ENCODE measurements around the gene TPPP2. TPM values are rescaled to one million over a fixed set of nuclear protein-coding genes. Genes with fewer than 3 reads are reported as not detected.

Gene TPPP2
- total RNA-seq, 2 experiments from 2014 or later = not detected

DNA sequence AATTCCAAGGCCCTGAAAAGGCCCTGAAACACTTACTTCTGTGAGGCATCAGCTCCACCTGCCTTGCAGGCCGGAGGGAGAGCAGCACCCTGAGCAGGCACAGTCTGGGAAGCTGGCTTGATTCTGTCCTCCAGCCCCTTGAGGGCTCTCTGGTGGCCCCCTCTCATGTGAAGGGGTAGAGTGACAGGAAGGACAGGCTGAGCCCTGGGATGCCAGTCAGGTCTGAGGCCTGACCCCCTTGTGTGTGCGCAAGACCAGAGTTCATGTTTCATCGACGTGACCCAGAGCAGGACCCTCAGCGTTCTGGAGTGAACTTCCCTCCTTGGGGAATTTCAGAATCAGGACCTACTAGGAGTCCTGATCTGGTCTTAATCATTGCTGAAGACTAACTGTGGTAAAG, 28.9 kb downstream of the TPPP2 start:
- Mint-ChIP-seq H3K4me3 (no peak overlapping the region), H3K27ac (no peak overlapping the region)

DNA sequence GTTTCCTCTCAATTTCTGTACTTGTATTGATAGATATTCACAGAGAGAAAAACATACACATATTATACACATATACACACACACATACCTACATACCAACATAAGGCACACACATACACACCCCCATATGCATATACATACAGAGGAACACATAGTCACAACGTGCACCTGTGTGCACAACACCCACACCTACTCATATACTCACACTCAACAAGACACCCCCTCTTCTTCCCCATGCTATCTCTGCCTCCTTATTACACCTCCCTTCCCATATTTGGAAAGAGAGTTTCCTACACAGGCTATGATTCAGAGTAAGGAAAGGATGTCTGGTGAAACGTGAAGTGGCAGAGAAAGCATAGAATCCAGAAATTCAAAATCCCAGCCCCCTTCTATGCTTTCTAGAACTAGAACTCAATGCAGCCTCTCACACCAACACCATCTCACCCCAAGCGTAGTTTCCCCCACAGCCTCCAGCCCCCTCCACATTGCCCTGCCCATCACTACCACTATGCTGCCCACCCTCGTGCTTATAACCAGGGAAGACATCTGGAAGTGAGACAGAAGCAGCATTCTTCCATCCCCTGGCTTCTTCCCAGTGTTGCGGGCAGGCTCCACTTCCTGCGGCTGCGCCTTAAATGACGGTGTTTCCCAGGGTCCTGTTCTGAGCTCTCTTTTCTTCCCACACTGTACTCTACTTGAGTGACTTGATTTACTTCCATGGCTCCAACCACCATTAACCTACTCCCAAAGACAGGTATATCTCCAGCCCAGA, 30.0 kb downstream of the TPPP2 start:
- Histone ChIP-seq H3K9me3 (ENCODE audit: control insufficient read depth in 1 of 2, insufficient read depth in 1 of 2, low read length in 2 of 2) (no peaks in the 10 kb centered on the region), H3K36me3 (ENCODE audit: insufficient read depth, low read length) (no peaks in the 10 kb centered on the region), H3K4me3 (ENCODE audit: low read length) (no peak overlapping the region), H3K27ac (ENCODE audit: low read depth in 1 of 2, low read length in 2 of 2) (no peak overlapping the region), H3K27me3 (ENCODE audit: control insufficient read depth in 1 of 2, insufficient read depth in 2 of 2, low read length in 2 of 2) (peaks cover 9 to 13% of the 10 kb centered on the region in 2 experiments), H3K4me1 (ENCODE audit: insufficient read depth, low read length) (no peaks in the 10 kb centered on the region)
- ChIA-PET CTCF (interaction anchor here (0.8 kb wide), 1 partner anchor 45 kb away, joined by 3 read pairs; no protein-coding TSS in a partner anchor), POLR2A (no interaction called here)
- ATAC-seq (ENCODE audit: poor library complexity) = no peak
- TF ChIP-seq CTCF (IDR thresholded peaks at IDR 0.05) = no peak
- Mint-ChIP-seq H3K27me3 (peaks cover 49% of the 10 kb centered on the region), H3K36me3 (ENCODE audit: low read depth) (no peaks in the 10 kb centered on the region), H3K9me3 (no peaks in the 10 kb centered on the region), H3K4me1 (ENCODE audit: low read depth) (no peaks in the 10 kb centered on the region), H3K27ac (no peak overlapping the region), H3K4me3 (no peak overlapping the region)
- DNase-seq = no peak
- intact Hi-C loops (cut with DNase I, micrococcal nuclease) = no loop called here

More for the DNA sequence above, 28.9 kb downstream of the TPPP2 start:
- Mint-ChIP-seq H3K36me3 (ENCODE audit: low read depth) (no peaks in the 10 kb centered on the region), H3K27me3 (peaks cover 40% of the 10 kb centered on the region), H3K4me1 (ENCODE audit: low read depth) (no peaks in the 10 kb centered on the region), H3K9me3 (no peaks in the 10 kb centered on the region)
- ATAC-seq (ENCODE audit: poor library complexity) = no peak
- intact Hi-C loops (cut with DNase I, micrococcal nuclease) = no loop called here
- H3K9me3 ChIP-seq (ENCODE audit: control insufficient read depth in 1 of 2, insufficient read depth in 1 of 2, low read length in 2 of 2) = no peaks in the 10 kb centered on the region
- no peak for DNase-seq
- CTCF ChIA-PET = interaction anchor here (0.5 to 0.8 kb wide), 2 partner anchors 44 to 232 kb away, joined by 3 read pairs; no protein-coding TSS in a partner anchor
- no peak overlapping the region for H3K27ac ChIP-seq (ENCODE audit: low read depth in 1 of 2, low read length in 2 of 2)
- no peak for TF ChIP-seq CTCF (IDR thresholded peaks at IDR 0.05)
- no peaks in the 10 kb centered on the region for H3K36me3 ChIP-seq (ENCODE audit: insufficient read depth, low read length)
- no peak overlapping the region for H3K4me3 ChIP-seq (ENCODE audit: low read length)
- H3K27me3 ChIP-seq (ENCODE audit: control insufficient read depth in 1 of 2, insufficient read depth in 2 of 2, low read length in 2 of 2) = peaks cover 7 to 9% of the 10 kb centered on the region in 2 experiments
- POLR2A ChIA-PET = no interaction called here
- no peaks in the 10 kb centered on the region for H3K4me1 ChIP-seq (ENCODE audit: insufficient read depth, low read length)

DNA sequence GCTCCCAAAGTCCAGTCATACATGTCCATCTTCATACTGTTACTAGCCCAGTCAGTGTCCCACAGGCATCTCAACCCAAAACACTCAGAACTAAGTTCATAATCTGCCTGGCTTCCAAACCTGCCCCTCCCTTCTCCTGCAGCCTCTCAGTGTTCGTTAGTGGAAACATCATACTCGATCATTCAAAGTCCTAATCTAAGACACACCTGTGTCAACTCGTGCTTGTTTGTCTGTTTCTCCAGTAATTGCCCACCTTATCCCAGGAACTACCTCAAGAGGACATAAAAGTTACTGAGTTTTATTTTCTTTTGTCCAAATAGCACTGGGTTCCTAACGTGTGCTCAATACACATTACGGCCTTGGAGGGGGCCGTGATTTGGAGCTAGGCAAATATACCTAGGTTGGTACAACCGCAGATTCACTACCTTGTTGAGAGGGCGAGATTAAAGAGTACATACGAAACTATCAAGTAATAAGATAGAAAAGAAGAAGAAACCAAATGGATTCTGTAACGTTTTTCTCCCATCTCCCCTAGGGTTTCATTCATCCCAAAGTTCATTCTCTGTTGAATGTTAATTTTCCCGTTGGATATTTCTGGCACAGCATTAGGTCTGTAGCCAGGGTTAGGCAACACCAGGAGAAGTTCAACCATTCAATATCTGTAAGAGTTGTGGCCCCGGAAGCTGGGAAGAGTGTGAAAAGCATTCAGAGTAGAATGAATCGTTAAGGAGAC, 30.8 kb downstream of the TPPP2 start:
- DNase-seq (no peak), ATAC-seq (ENCODE audit: poor library complexity) (no peak)
- Histone ChIP-seq H3K9me3 (ENCODE audit: control insufficient read depth in 1 of 2, insufficient read depth in 1 of 2, low read length in 2 of 2) (no peaks in the 10 kb centered on the region), H3K27ac (ENCODE audit: low read depth in 1 of 2, low read length in 2 of 2) (no peak overlapping the region), H3K4me3 (ENCODE audit: low read length) (no peak overlapping the region), H3K36me3 (ENCODE audit: insufficient read depth, low read length) (no peaks in the 10 kb centered on the region), H3K27me3 (ENCODE audit: control insufficient read depth in 1 of 2, insufficient read depth in 2 of 2, low read length in 2 of 2) (peaks cover 10 to 13% of the 10 kb centered on the region in 2 experiments), H3K4me1 (ENCODE audit: insufficient read depth, low read length) (no peaks in the 10 kb centered on the region)
- no peaks in the 10 kb centered on the region for H3K36me3 Mint-ChIP-seq (ENCODE audit: low read depth)
- no peak for TF ChIP-seq CTCF (IDR thresholded peaks at IDR 0.05)
- intact Hi-C loops (cut with DNase I, micrococcal nuclease) = no loop called here
- H3K4me1 Mint-ChIP-seq (ENCODE audit: low read depth) = no peaks in the 10 kb centered on the region
- H3K9me3 Mint-ChIP-seq = no peaks in the 10 kb centered on the region
- no peak overlapping the region for H3K4me3 Mint-ChIP-seq
- H3K27ac Mint-ChIP-seq = no peak overlapping the region
- ChIA-PET POLR2A (no interaction called here), CTCF (interaction anchor here (1.3 kb wide), 1 partner anchor 90 kb away, joined by 4 read pairs; no protein-coding TSS in a partner anchor)
- H3K27me3 Mint-ChIP-seq = peaks cover 57% of the 10 kb centered on the region

Data from CD4-positive, alpha-beta T cell (primary cell).